Esophagus squamous epithelium (tissue), 4 donors: ENCODE measurements around the gene NRG3.

Experiments
- POLR2A ChIP-seq, 4 donors: fragments of 450-650 bp; IDR thresholded peaks; one replicate each; pipeline ENCODE4 v1.6.1; 2017; ENCODE audit warnings: antibody characterized with exemption in 4 of 4, mild to moderate bottlenecking in 4 of 4, moderate library complexity in 3 of 4
- TF ChIP-seq, protein P1 (sequence below), 6 experiments: fragments of 450-650 bp in 4 of 6; fragments of 200-600 bp in 2 of 6; sonication (generic) in 2 of 6; IDR thresholded peaks; one replicate each; pipeline ENCODE4 v1.5.1; 2016 to 2019; ENCODE audit warnings: antibody characterized with exemption in 6 of 6, mild to moderate bottlenecking in 4 of 6, moderate library complexity in 4 of 6

DNA sequence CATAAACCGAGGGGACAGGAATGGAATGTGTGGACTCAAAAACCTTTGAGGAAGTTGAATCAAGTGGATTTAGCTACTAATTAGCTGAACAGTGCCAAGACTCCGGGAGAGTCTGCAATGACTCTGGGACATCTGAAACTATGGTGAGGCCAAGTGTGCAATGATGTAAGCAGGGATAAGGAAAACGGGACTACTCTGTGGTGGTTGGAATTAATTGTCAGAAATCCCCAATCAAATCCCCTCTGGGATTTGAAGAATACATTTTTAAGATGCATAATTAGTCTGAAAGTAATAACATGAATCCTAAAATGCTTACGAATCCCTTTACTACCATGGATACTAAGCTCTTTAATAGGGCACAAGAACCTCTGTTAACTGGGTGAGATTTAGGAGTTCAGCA lies 602.8 kb downstream of the NRG3 start:
- TF ChIP-seq, protein P1, sequence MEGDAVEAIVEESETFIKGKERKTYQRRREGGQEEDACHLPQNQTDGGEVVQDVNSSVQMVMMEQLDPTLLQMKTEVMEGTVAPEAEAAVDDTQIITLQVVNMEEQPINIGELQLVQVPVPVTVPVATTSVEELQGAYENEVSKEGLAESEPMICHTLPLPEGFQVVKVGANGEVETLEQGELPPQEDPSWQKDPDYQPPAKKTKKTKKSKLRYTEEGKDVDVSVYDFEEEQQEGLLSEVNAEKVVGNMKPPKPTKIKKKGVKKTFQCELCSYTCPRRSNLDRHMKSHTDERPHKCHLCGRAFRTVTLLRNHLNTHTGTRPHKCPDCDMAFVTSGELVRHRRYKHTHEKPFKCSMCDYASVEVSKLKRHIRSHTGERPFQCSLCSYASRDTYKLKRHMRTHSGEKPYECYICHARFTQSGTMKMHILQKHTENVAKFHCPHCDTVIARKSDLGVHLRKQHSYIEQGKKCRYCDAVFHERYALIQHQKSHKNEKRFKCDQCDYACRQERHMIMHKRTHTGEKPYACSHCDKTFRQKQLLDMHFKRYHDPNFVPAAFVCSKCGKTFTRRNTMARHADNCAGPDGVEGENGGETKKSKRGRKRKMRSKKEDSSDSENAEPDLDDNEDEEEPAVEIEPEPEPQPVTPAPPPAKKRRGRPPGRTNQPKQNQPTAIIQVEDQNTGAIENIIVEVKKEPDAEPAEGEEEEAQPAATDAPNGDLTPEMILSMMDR (IDR thresholded peaks at IDR 0.05): no peak
- TF ChIP-seq POLR2A (IDR thresholded peaks at IDR 0.05): no peak
